Esophagus muscularis mucosa (tissue), 4 donors: ENCODE data around the gene NOP56. TPM values are rescaled to one million over a fixed set of nuclear protein-coding genes. Genes with fewer than 3 reads are reported as not detected.

Experiments
- DNase-seq: peaks from one replicate; pipeline ENCODE4 v3.0.0-alpha.2; 2017; ENCODE audit errors: extremely low spot score
- H3K27ac ChIP-seq, 4 donors: fragments of 200-600 bp; sonication (generic); replicated peaks in 1 of 4; 1 replicate in 3 of 4; 2 replicates in 1 of 4; pipeline ENCODE4 v1.5.1; 2016 to 2019; ENCODE audit warnings: mild to moderate bottlenecking in 1 of 4
- H3K27me3 ChIP-seq, 4 donors: fragments of 200-600 bp; sonication (generic); one replicate each; pipeline versions ENCODE4 v1.5.1 to v1.6.0; 2016 to 2019
- H3K36me3 ChIP-seq, 4 donors: fragments of 200-600 bp; sonication (generic); one replicate each; pipeline ENCODE4 v1.5.1; 2016 to 2019
- H3K4me1 ChIP-seq, 4 donors: fragments of 200-600 bp; sonication (generic); one replicate each; pipeline ENCODE4 v1.5.1; 2016 to 2019
- H3K4me3 ChIP-seq, 4 donors: fragments of 200-600 bp; sonication (generic); 1 replicate in 2 of 4; 2 replicates in 2 of 4; pipeline ENCODE4 v1.5.1; 2016 to 2019; ENCODE audit warnings: mild to moderate bottlenecking in 4 of 4, moderate library complexity in 1 of 4
- H3K9me3 ChIP-seq, 4 donors: fragments of 200-600 bp; sonication (generic); 1 replicate in 3 of 4; 2 replicates in 1 of 4; pipeline ENCODE4 v1.5.1; 2016 to 2019
- CTCF ChIP-seq, 3 experiments: fragments of 200-600 bp in 2 of 3; fragments of 450-650 bp in 1 of 3; sonication (generic) in 2 of 3; IDR thresholded peaks; one replicate each; pipeline ENCODE4 v1.5.1; 2017 to 2019; ENCODE audit warnings: antibody characterized with exemption in 3 of 3, mild to moderate bottlenecking in 2 of 3, moderate library complexity in 1 of 3
- EP300 ChIP-seq: sonication (generic); formaldehyde crosslinking; IDR thresholded peaks from one replicate; pipeline ENCODE4 v1.6.1; 2017; ENCODE audit warnings: antibody characterized with exemption
- POLR2A ChIP-seq: fragments of 450-650 bp; IDR thresholded peaks from one replicate; pipeline ENCODE4 v1.6.1; 2017; ENCODE audit warnings: antibody characterized with exemption, moderate library complexity, mild to moderate bottlenecking, low read depth
- POLR2AphosphoS5 ChIP-seq, 2 donors: sonication (generic); formaldehyde crosslinking; IDR thresholded peaks; one replicate each; pipeline ENCODE4 v1.6.1; 2017; ENCODE audit warnings: antibody characterized with exemption in 2 of 2
- WGBS: methylation state at CpG from one replicate; pipeline ENCODE4 v1.1.5; 2018; 5-methylcytosine and 5-hydroxymethylcytosine counted together
- intact Hi-C: fragments of 100-400 bp; cut with DNase I; formaldehyde crosslinking; loops from one replicate; pipeline ENCODE4 v1.15.1; 2023
- total RNA-seq, 4 donors: library from RNA; depleted of rRNA; stranded (reverse); fragments of >200 nt; gene quantifications; one replicate each; pipeline versions ENCODE4 v1.1.0 to v1.2.1, GENCODE V29; 2016

NOP56 gene
- total RNA-seq, 4 donors from 2014 or later, result 31.6 to 96.4 (median 62.8) TPM

- TF ChIP-seq POLR2A, result no peak
- no peak for TF ChIP-seq CTCF (IDR thresholded peaks at IDR 0.05)
- no peak for TF ChIP-seq EP300
- TF ChIP-seq POLR2AphosphoS5 (IDR thresholded peaks at IDR 0.05), result no peak
- no peaks in the 10 kb centered on the region for H3K9me3 ChIP-seq
- peaks cover 16 to 33% (median 27%) of the 10 kb centered on the region in 4 donors for H3K4me1 ChIP-seq
- 87% methylated on average over 13 of the region's 17 CpGs for WGBS
- no peak overlapping the region for H3K27ac ChIP-seq
- DNase-seq, result no peak
- H3K4me3 ChIP-seq, result no peak overlapping the region
- H3K36me3 ChIP-seq, result peaks cover 55 to 67% (median 63%) of the 10 kb centered on the region in 4 donors
- intact Hi-C loops, result no loop called here
- H3K27me3 ChIP-seq, result no peaks in the 10 kb centered on the region
Observed at GRCh38 chr20:2655331-2656116, 3.1 kb downstream of the NOP56 start.

- no peak overlapping the region for H3K27ac ChIP-seq
- intact Hi-C loops, result no loop called here
- TF ChIP-seq POLR2AphosphoS5 (IDR thresholded peaks at IDR 0.05) (no peak), POLR2A (no peak), EP300 (no peak), CTCF (IDR thresholded peaks at IDR 0.05) (no peak)
Observed at GRCh38 chr20:2656471-2657117, 4.2 kb downstream of the NOP56 start.

GRCh38 chr20:2657241-2657640 lies 4.8 kb downstream of the NOP56 start:
- intact Hi-C loops, result no loop called here
- no peak for TF ChIP-seq EP300
- no peak for TF ChIP-seq POLR2AphosphoS5 (IDR thresholded peaks at IDR 0.05)
- TF ChIP-seq POLR2A, result no peak
- TF ChIP-seq CTCF (IDR thresholded peaks at IDR 0.05), result no peak
- WGBS, result 89% methylated on average over 5 of the region's 5 CpGs

More at GRCh38 chr20:2656471-2657117, 4.2 kb downstream of the NOP56 start:
- Histone ChIP-seq H3K4me3 (no peak overlapping the region), H3K9me3 (no peaks in the 10 kb centered on the region), H3K27me3 (no peaks in the 10 kb centered on the region), H3K4me1 (peaks cover 12 to 25% (median 19%) of the 10 kb centered on the region in 4 donors), H3K36me3 (peaks cover 66 to 78% (median 74%) of the 10 kb centered on the region in 4 donors)
- no peak for DNase-seq
- 83% methylated on average over 12 of the region's 12 CpGs for WGBS

GRCh38 chr20:2657674-2658073 lies 5.2 kb downstream of the NOP56 start:
- 80% methylated on average over 5 of the region's 5 CpGs for WGBS
- H3K27me3 ChIP-seq, result no peaks in the 10 kb centered on the region
- H3K4me3 ChIP-seq, result no peak overlapping the region
- H3K9me3 ChIP-seq, result no peaks in the 10 kb centered on the region
- peaks cover 75 to 89% (median 85%) of the 10 kb centered on the region in 4 donors for H3K36me3 ChIP-seq
- TF ChIP-seq CTCF (IDR thresholded peaks at IDR 0.05) (no peak), POLR2AphosphoS5 (IDR thresholded peaks at IDR 0.05) (no peak), POLR2A (no peak), EP300 (no peak)
- H3K27ac ChIP-seq, result no peak overlapping the region
- intact Hi-C loops, result no loop called here
- no peak for DNase-seq
- H3K4me1 ChIP-seq, result peaks cover 12 to 27% (median 22%) of the 10 kb centered on the region in 4 donors

More at GRCh38 chr20:2657241-2657640, 4.8 kb downstream of the NOP56 start:
- DNase-seq, result no peak
- Histone ChIP-seq H3K36me3 (peaks cover 72 to 85% (median 81%) of the 10 kb centered on the region in 4 donors), H3K4me1 (peaks cover 11 to 26% (median 19%) of the 10 kb centered on the region in 4 donors), H3K27me3 (no peaks in the 10 kb centered on the region), H3K9me3 (no peaks in the 10 kb centered on the region), H3K4me3 (no peak overlapping the region), H3K27ac (no peak overlapping the region)
